Testis (tissue), 3 donors: ENCODE results near the gene ZNF541. TPM values are rescaled to one million over a fixed set of nuclear protein-coding genes. Genes with fewer than 3 reads are reported as not detected.

ENCODE experiments used
- DNase-seq: peaks from one replicate; pipeline ENCODE4 v3.0.0-alpha.2; 2019
- H3K27ac ChIP-seq, 2 donors: fragments of 200-600 bp; sonication (generic); one replicate each; pipeline ENCODE4 v1.5.1; 2019
- H3K27me3 ChIP-seq: fragments of 200-600 bp; sonication (generic); one replicate; pipeline ENCODE4 v1.5.1; 2019
- H3K36me3 ChIP-seq: fragments of 200-600 bp; sonication (generic); one replicate; pipeline ENCODE4 v1.5.1; 2017; ENCODE audit warnings: low read depth; ENCODE audit errors: missing control alignments
- H3K4me1 ChIP-seq: fragments of 200-600 bp; sonication (generic); one replicate; pipeline ENCODE4 v1.5.1; 2019
- H3K4me3 ChIP-seq, 2 donors: fragments of 200-600 bp; sonication (generic); one replicate each; pipeline ENCODE4 v1.5.1; 2017 to 2019
- H3K9me3 ChIP-seq: fragments of 200-600 bp; sonication (generic); one replicate; pipeline ENCODE4 v1.5.1; 2017
- CTCF ChIP-seq, 3 experiments: fragments of 450-650 bp in 2 of 3; fragments of 200-600 bp in 1 of 3; sonication (generic) in 1 of 3; IDR thresholded peaks; one replicate each; pipeline ENCODE4 v1.5.1; 2016 to 2019; ENCODE audit warnings: antibody characterized with exemption in 3 of 3, mild to moderate bottlenecking in 2 of 3, moderate library complexity in 1 of 3
- POLR2A ChIP-seq: fragments of 450-650 bp; IDR thresholded peaks from one replicate; pipeline ENCODE4 v1.6.1; 2017; ENCODE audit warnings: antibody characterized with exemption, mild to moderate bottlenecking, moderate library complexity
- WGBS, 2 donors: methylation state at CpG; one replicate each; pipeline ENCODE4 v1.1.5; 2018; 5-methylcytosine and 5-hydroxymethylcytosine counted together
- intact Hi-C: fragments of 100-400 bp; cut with DNase I; formaldehyde crosslinking; loops from one replicate; pipeline ENCODE4 v1.15.1; 2023; ENCODE audit warnings: low total_unique reads
- polyA plus RNA-seq: library from polyadenylated mRNA; stranded (reverse); fragments of 350-450 nt; fragmentation: Illumina TruSeq; extraction: RNeasy Lipid Tissue Mini Kit (QIAGEN cat#74804); gene quantifications from one replicate; pipeline ENCODE4 v1.2.3, GENCODE V29; 2014; ENCODE audit warnings: low read depth, low replicate concordance; ENCODE audit not compliant: insufficient read depth
- small RNA-seq, 2 donors: library from RNA; depleted of rRNA; stranded (forward); fragments of <200 nt; gene quantifications; one replicate each; pipeline ENCODE3, GENCODE V24; 2016
- total RNA-seq, 2 donors: library from RNA; depleted of rRNA; stranded (reverse); fragments of >200 nt; gene quantifications; one replicate each; pipeline ENCODE4 v1.2.3, GENCODE V29; 2016

Gene ZNF541
- total and polyA plus RNA-seq, 3 donors from 2014 or later, result 30.4 to 51.5 (median 42.0) TPM

- H3K4me3 ChIP-seq, result no peak overlapping the region
- H3K9me3 ChIP-seq, result no peaks in the 10 kb centered on the region
- H3K4me1 ChIP-seq, result peaks cover 11% of the 10 kb centered on the region
- H3K27me3 ChIP-seq, result no peaks in the 10 kb centered on the region
- TF ChIP-seq POLR2A (no peak), CTCF (IDR thresholded peaks at IDR 0.05) (no peak)
- peak; percentile 71 for DNase-seq
- H3K36me3 ChIP-seq, result no peaks in the 10 kb centered on the region
- no peak overlapping the region for H3K27ac ChIP-seq
- intact Hi-C loops, result no loop called here
- 36 to 60% methylated on average over 9 to 10 of the region's 14 CpGs for WGBS, 2 donors
Observed at GRCh38 chr19:47531640-47532387, 41.1 kb downstream of the ZNF541 start.

DNA sequence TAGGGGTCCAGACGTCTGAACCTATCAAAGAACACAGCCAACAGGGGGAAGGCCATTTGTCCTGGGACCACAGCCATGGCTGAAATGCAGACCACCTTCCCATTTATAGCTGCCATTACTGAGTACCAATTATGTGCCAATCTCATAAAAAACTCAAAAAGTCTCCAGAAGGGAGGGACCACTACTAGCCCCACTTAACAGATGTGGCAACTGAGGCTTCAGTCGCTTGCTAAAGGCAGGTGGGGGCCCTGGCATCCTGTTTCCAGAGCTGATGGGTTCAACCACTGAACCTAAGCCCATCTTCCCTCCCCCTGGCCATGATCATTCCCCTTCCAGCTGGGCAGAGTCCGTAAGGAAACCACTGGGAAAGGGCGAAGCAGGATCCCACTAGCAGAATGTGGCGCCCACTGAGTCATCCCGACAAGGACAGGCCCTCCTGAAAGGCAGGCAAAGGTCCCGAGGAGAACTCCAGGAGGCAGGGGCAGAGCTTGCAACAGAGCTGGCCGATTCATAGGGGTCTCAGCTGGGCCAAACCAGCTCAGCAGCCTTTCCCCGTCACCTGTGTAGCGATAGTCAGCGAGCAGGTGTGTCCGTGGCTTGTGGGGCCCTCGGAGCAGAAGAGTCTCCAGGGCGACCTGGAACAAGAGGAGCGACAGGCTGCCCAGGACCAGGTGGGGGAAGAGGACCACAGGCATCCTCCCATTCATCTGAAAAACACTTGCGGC, 43.8 kb downstream of the ZNF541 start:
- no peak overlapping the region for H3K27ac ChIP-seq
- 88 to 91% methylated on average over 10 to 16 of the region's 16 CpGs for WGBS, 2 donors
- DNase-seq, result no peak
- H3K4me3 ChIP-seq, result no peak overlapping the region
- no peaks in the 10 kb centered on the region for H3K27me3 ChIP-seq
- no peaks in the 10 kb centered on the region for H3K36me3 ChIP-seq
- H3K4me1 ChIP-seq, result peaks cover 11% of the 10 kb centered on the region
- intact Hi-C loops, result no loop called here
- H3K9me3 ChIP-seq, result no peaks in the 10 kb centered on the region
- TF ChIP-seq POLR2A, result no peak
- no peak for TF ChIP-seq CTCF (IDR thresholded peaks at IDR 0.05)

DNA sequence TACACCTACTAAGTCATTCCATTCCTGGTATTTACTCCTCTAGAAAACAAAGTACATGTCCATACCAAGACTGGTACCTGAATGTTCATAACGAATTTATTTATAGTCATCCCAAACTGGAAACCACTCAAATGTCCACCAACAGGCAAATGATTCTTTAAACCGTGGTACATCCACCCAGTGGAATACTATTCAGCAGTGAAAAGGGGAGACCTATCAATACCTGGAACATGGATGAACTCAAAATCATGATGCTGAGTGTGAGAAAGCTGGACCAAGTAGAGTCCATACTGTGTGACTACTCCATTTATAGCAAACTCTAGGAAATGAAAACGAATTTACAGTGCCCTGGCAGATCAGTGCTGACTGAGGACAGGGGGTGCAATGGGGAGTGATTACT, 46.1 kb downstream of the ZNF541 start:
- Histone ChIP-seq H3K36me3 (no peaks in the 10 kb centered on the region), H3K4me1 (peaks cover 5% of the 10 kb centered on the region), H3K9me3 (no peaks in the 10 kb centered on the region), H3K4me3 (no peak overlapping the region), H3K27ac (no peak overlapping the region), H3K27me3 (no peaks in the 10 kb centered on the region)
- intact Hi-C loops, result no loop called here
- DNase-seq, result no peak
- 87 to 94% methylated on average over 3 of the region's 3 CpGs for WGBS, 2 donors
- no peak for TF ChIP-seq POLR2A
- TF ChIP-seq CTCF (IDR thresholded peaks at IDR 0.05), result no peak

DNA sequence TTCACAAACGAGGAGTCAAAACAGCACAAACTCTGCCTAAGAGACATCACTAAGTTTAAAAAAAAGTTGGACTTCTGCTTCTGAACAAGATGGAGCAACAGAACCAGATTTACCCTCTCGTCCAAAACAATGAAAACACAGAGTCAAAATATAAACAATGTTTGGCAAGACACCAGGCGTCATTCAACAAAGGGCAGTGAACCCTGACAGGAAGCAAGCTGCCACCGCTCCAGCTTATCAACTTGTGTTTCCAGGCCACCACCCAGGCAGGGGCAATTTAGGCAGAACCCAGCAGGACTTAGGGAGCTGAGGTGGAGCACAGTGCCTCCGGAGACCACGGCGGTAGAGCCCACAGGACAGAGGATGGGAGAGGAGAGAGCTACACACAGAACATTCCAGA, 49.5 kb downstream of the ZNF541 start:
- 66 to 67% methylated on average over 7 of the region's 7 CpGs for WGBS, 2 donors
- no peak for TF ChIP-seq CTCF (IDR thresholded peaks at IDR 0.05)
- no peaks in the 10 kb centered on the region for H3K4me1 ChIP-seq
- no peaks in the 10 kb centered on the region for H3K9me3 ChIP-seq
- no peak overlapping the region for H3K27ac ChIP-seq
- H3K27me3 ChIP-seq, result no peaks in the 10 kb centered on the region
- intact Hi-C loops, result no loop called here
- no peak overlapping the region for H3K4me3 ChIP-seq
- no peaks in the 10 kb centered on the region for H3K36me3 ChIP-seq
- no peak for DNase-seq

Small RNAs within 50 kb of the gene (small RNA-seq; reads per million reads assigned to genes)
- 0 reads per million in 2 donors for gene RN7SL322P

Other genes with a start within 250 kb of the ZNF541 start
- gene C5AR2, start 241.0 kb downstream of the ZNF541 start, total RNA-seq, result 1 to 10 TPM; 2.7 to 3.9 TPM
- 2.8 TPM for gene C5AR2, start 241.0 kb downstream of the ZNF541 start, polyA plus RNA-seq
- gene DHX34, start 223.8 kb downstream of the ZNF541 start, total RNA-seq, result 100 to 1,000 TPM in 1 of 2 donors, 10 to 100 TPM in 1; 67.5 to 102 TPM
- gene DHX34, start 223.8 kb downstream of the ZNF541 start, polyA plus RNA-seq, result 55.1 TPM
- gene MEIS3, start 153.6 kb downstream of the ZNF541 start, total RNA-seq, result 10 to 100 TPM; 12.5 to 21.3 TPM
- 17.4 TPM for gene MEIS3, start 153.6 kb downstream of the ZNF541 start, polyA plus RNA-seq
- gene SLC8A2, start 101.3 kb downstream of the ZNF541 start, total RNA-seq, result 10 to 100 TPM in 1 of 2 donors, 1 to 10 TPM in 1; 5.0 to 12.9 TPM
- gene SLC8A2, start 101.3 kb downstream of the ZNF541 start, polyA plus RNA-seq, result 4.2 TPM
- 10 to 100 TPM; 12.9 to 30.0 TPM for gene KPTN, start 88.9 kb downstream of the ZNF541 start, total RNA-seq
- gene KPTN, start 88.9 kb downstream of the ZNF541 start, polyA plus RNA-seq, result 13.5 TPM
- gene NAPA, start 58.1 kb downstream of the ZNF541 start, total RNA-seq, result 100 to 1,000 TPM; 227 to 257 TPM
- 194 TPM for gene NAPA, start 58.1 kb downstream of the ZNF541 start, polyA plus RNA-seq
- 10 to 100 TPM; 13.5 to 19.2 TPM for gene BICRA, start 36.0 kb upstream of the ZNF541 start, total RNA-seq
- gene BICRA, start 36.0 kb upstream of the ZNF541 start, polyA plus RNA-seq, result 9.2 TPM
- 10 to 100 TPM; 26.8 to 33.9 TPM for gene EHD2, start 140.3 kb upstream of the ZNF541 start, total RNA-seq
- gene EHD2, start 140.3 kb upstream of the ZNF541 start, polyA plus RNA-seq, result 37.0 TPM
- 100 to 1,000 TPM; 166 to 325 TPM for gene NOP53, start 172.4 kb upstream of the ZNF541 start, total RNA-seq
- 309 TPM for gene NOP53, start 172.4 kb upstream of the ZNF541 start, polyA plus RNA-seq
- gene SELENOW, start 205.6 kb upstream of the ZNF541 start, total RNA-seq, result 100 to 1,000 TPM; 170 to 194 TPM
- gene SELENOW, start 205.6 kb upstream of the ZNF541 start, polyA plus RNA-seq, result 197 TPM
- under 1 TPM; 0.55 to 0.62 TPM for gene TPRX1, start 231.4 kb upstream of the ZNF541 start, total RNA-seq
- gene TPRX1, start 231.4 kb upstream of the ZNF541 start, polyA plus RNA-seq, result 1.2 TPM
- under 1 TPM; 0.12 to 0.55 TPM for gene CRX, start 248.8 kb upstream of the ZNF541 start, total RNA-seq
- not detected for gene CRX, start 248.8 kb upstream of the ZNF541 start, polyA plus RNA-seq